ENCODE data around the gene TUBB4A. TPM values are rescaled to one million over a fixed set of nuclear protein-coding genes. Genes with fewer than 3 reads are reported as not detected.
A peak's percentile ranks its signal among the peaks of the same experiment; 100 is the strongest.

The TUBB4A gene
- total and polyA plus RNA-seq, 9 of the 15 experiments (the other 6 are each of a cell fraction or from before 2014, with no cell fraction given), result 0.14 to 7.0 (median 0.75) TPM

- TF ChIP-seq, protein P1, sequence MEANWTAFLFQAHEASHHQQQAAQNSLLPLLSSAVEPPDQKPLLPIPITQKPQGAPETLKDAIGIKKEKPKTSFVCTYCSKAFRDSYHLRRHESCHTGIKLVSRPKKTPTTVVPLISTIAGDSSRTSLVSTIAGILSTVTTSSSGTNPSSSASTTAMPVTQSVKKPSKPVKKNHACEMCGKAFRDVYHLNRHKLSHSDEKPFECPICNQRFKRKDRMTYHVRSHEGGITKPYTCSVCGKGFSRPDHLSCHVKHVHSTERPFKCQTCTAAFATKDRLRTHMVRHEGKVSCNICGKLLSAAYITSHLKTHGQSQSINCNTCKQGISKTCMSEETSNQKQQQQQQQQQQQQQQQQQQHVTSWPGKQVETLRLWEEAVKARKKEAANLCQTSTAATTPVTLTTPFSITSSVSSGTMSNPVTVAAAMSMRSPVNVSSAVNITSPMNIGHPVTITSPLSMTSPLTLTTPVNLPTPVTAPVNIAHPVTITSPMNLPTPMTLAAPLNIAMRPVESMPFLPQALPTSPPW (CRISPR knock-in tag; IDR thresholded peaks at IDR 0.05), result peak; percentile 58; the same call in 1 of the 2 replicates
- TF ChIP-seq SRF (CRISPR knock-in tag; IDR thresholded peaks at IDR 0.05) (peak in 1 of 2 experiments; percentile 92; a peak in 2 of 4 replicates), SOX6 (IDR thresholded peaks at IDR 0.05) (no peak; the same call in 1 of the 2 replicates), TRIM24 (IDR thresholded peaks at IDR 0.05) (peak; percentile 63 to 76), EWSR1 (IDR thresholded peaks at IDR 0.05; ENCODE audit: borderline replicate concordance, low read depth, partially characterized antibody) (no peak), SMARCE1 (IDR thresholded peaks at IDR 0.05) (peak; percentile 74), ETV6 (IDR thresholded peaks at IDR 0.05; ENCODE audit: borderline replicate concordance in 1 of 2, low read depth in 2 of 2, low read length in 1 of 2) (no peak), ETV6 (CRISPR knock-in tag; IDR thresholded peaks at IDR 0.05; ENCODE audit: borderline replicate concordance) (no peak), NFYB (IDR thresholded peaks at IDR 0.05; ENCODE audit: extremely low read depth, insufficient read length) (no peak), ZBTB17 (CRISPR knock-in tag; IDR thresholded peaks at IDR 0.05) (no peak), RB1 (IDR thresholded peaks at IDR 0.05; ENCODE audit: low read depth) (no peak; the same call in 1 of the 2 replicates), ZBTB5 (IDR thresholded peaks at IDR 0.05) (peak; percentile 76), BRD9 (IDR thresholded peaks at IDR 0.05; ENCODE audit: low read depth, partially characterized antibody) (peak; percentile 77), RBM39 (optimal IDR thresholded peaks at IDR 0.05; ENCODE audit: low read depth, low read length) (no peak), THRAP3 (IDR thresholded peaks at IDR 0.05; ENCODE audit: borderline replicate concordance) (peak; percentile 98), ARHGAP35 (IDR thresholded peaks at IDR 0.05; ENCODE audit: partially characterized antibody) (peak; percentile 87)
- TF ChIP-seq, protein P2, sequence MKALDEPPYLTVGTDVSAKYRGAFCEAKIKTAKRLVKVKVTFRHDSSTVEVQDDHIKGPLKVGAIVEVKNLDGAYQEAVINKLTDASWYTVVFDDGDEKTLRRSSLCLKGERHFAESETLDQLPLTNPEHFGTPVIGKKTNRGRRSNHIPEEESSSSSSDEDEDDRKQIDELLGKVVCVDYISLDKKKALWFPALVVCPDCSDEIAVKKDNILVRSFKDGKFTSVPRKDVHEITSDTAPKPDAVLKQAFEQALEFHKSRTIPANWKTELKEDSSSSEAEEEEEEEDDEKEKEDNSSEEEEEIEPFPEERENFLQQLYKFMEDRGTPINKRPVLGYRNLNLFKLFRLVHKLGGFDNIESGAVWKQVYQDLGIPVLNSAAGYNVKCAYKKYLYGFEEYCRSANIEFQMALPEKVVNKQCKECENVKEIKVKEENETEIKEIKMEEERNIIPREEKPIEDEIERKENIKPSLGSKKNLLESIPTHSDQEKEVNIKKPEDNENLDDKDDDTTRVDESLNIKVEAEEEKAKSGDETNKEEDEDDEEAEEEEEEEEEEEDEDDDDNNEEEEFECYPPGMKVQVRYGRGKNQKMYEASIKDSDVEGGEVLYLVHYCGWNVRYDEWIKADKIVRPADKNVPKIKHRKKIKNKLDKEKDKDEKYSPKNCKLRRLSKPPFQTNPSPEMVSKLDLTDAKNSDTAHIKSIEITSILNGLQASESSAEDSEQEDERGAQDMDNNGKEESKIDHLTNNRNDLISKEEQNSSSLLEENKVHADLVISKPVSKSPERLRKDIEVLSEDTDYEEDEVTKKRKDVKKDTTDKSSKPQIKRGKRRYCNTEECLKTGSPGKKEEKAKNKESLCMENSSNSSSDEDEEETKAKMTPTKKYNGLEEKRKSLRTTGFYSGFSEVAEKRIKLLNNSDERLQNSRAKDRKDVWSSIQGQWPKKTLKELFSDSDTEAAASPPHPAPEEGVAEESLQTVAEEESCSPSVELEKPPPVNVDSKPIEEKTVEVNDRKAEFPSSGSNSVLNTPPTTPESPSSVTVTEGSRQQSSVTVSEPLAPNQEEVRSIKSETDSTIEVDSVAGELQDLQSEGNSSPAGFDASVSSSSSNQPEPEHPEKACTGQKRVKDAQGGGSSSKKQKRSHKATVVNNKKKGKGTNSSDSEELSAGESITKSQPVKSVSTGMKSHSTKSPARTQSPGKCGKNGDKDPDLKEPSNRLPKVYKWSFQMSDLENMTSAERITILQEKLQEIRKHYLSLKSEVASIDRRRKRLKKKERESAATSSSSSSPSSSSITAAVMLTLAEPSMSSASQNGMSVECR (CRISPR knock-in tag; IDR thresholded peaks at IDR 0.05), result peak; percentile 88; the same call in 1 of the 2 replicates
- TF ChIP-seq, protein P3, sequence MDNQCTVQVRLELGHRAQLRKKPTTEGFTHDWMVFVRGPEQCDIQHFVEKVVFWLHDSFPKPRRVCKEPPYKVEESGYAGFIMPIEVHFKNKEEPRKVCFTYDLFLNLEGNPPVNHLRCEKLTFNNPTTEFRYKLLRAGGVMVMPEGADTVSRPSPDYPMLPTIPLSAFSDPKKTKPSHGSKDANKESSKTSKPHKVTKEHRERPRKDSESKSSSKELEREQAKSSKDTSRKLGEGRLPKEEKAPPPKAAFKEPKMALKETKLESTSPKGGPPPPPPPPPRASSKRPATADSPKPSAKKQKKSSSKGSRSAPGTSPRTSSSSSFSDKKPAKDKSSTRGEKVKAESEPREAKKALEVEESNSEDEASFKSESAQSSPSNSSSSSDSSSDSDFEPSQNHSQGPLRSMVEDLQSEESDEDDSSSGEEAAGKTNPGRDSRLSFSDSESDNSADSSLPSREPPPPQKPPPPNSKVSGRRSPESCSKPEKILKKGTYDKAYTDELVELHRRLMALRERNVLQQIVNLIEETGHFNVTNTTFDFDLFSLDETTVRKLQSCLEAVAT (IDR thresholded peaks at IDR 0.05), result peak; percentile 96 to 98
Measured at GRCh38 chr19:6532244-6532999, 30.3 kb upstream of the TUBB4A start (continued).
